ENCODE results near the gene CD300LD.

The CD300LD gene

GRCh38 chr17:74552037-74552436 lies 40.0 kb downstream of the CD300LD start:
- TF ChIP-seq CTCF (IDR thresholded peaks at IDR 0.05; ENCODE audit: control insufficient read depth, extremely low read depth, insufficient read depth), result no peak
- no peak overlapping the region for H3K4me3 ChIP-seq (ENCODE audit: low read depth, low read length)
- DNase-seq (ENCODE audit: low read depth), result no peak

- H3K4me3 ChIP-seq (ENCODE audit: low read depth, low read length), result no peak overlapping the region
- DNase-seq (ENCODE audit: low read depth), result no peak
- no peak for TF ChIP-seq CTCF (IDR thresholded peaks at IDR 0.05; ENCODE audit: control insufficient read depth, extremely low read depth, insufficient read depth)
Measured at GRCh38 chr17:74550602-74551001, 41.5 kb downstream of the CD300LD start.

GRCh38 chr17:74549343-74549742 lies 42.7 kb downstream of the CD300LD start:
- H3K4me3 ChIP-seq (ENCODE audit: low read depth, low read length), result no peak overlapping the region
- TF ChIP-seq CTCF (IDR thresholded peaks at IDR 0.05; ENCODE audit: control insufficient read depth, extremely low read depth, insufficient read depth), result no peak
- no peak for DNase-seq (ENCODE audit: low read depth)

- no peak for DNase-seq (ENCODE audit: low read depth)
Measured at GRCh38 chr17:74547736-74548135, 44.3 kb downstream of the CD300LD start.

GRCh38 chr17:74547264-74547663 lies 44.8 kb downstream of the CD300LD start:
- no peak overlapping the region for H3K4me3 ChIP-seq (ENCODE audit: low read depth, low read length)
- no peak for TF ChIP-seq CTCF (IDR thresholded peaks at IDR 0.05; ENCODE audit: control insufficient read depth, extremely low read depth, insufficient read depth)
- no peak for DNase-seq (ENCODE audit: low read depth)

More at GRCh38 chr17:74547736-74548135, 44.3 kb downstream of the CD300LD start:
- no peak overlapping the region for H3K4me3 ChIP-seq (ENCODE audit: low read depth, low read length)
- no peak for TF ChIP-seq CTCF (IDR thresholded peaks at IDR 0.05; ENCODE audit: control insufficient read depth, extremely low read depth, insufficient read depth)

- no peak overlapping the region for H3K4me3 ChIP-seq (ENCODE audit: low read depth, low read length)
- TF ChIP-seq CTCF (IDR thresholded peaks at IDR 0.05; ENCODE audit: control insufficient read depth, extremely low read depth, insufficient read depth), result no peak
- DNase-seq (ENCODE audit: low read depth), result no peak
Measured at GRCh38 chr17:74546586-74546985, 45.5 kb downstream of the CD300LD start.

GRCh38 chr17:74545843-74546230 lies 46.2 kb downstream of the CD300LD start, which contains the start of gene CD300C:
CD300C (minus strand) TSS chr17:74546115; CDS start chr17:74545782, 333 bp downstream.
- TF ChIP-seq CTCF (IDR thresholded peaks at IDR 0.05; ENCODE audit: control insufficient read depth, extremely low read depth, insufficient read depth), result no peak
- no peak for DNase-seq (ENCODE audit: low read depth)
- no peak within 1 kb of the TSS for H3K4me3 ChIP-seq (ENCODE audit: low read depth, low read length)

All from LNCaP clone FGC (cell line).